Nucleus accumbens (tissue), 56 donors: Measurements from ENCODE around the gene BOD1L1.

Source experiments
- DNase-seq, 56 donors: peaks; one replicate each; lab custom pipeline; 2025; lab: John Stamatoyannopoulos, UW

The BOD1L1 gene

DNA sequence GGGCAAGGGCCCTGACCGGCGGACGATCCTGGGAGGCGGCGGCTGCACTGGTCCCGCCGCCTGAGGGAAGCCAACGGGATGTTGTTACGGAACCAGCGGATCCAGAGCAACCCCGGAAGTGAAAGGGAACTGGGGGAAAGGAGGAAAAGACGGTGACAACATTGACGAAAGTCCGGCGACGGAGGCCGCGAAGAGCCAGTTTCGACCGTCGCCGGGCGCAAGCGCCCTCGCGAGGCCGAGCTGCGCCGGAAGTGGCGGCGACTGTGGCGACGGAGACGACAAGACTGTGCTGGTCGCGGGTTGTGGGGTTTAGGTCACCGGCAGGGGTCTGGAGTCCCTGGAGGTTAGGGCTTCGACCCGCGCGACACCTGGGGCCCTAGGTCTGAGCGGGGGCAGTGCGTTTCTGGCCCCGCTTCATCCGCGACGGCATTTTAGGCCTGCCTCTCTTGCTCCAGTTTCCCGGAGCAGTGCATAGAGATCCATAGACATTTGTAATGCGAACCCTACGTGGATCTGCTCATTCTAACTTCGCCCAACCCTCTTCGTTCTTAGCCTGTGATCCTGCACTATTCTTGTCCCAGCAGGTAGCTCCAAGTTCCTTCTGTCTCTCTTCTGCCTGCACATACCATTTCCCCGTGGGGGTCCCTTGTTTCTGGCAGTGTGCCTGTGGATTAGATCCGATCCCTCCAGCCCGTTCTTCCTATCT, at the start of gene BOD1L1:
Gene BOD1L1, minus strand, starts transcription at position 120 of the 706 bp plus-strand sequence. CDS start 138 bp downstream, outside the sequence.
- DNase-seq, result peak; percentile 31 to 96 (median 88)

DNA sequence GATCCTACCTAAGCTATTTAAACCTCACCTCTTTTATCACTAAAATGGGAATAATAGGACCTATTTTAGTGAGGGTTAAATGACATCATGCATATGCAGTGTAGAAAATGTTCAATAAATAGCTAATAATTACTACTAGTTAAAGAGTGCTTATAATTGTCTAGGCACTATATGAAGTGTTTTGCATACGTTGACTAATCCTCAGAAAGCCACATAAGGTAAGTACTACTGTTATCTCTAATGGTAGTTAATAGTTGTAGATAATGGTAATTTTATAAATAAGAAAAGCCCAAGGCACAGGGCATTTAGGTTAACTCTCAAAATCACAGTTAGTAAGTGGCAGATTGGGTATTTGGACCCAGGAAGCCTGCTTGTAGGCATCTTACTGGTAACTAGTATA, 47.4 kb upstream of the BOD1L1 start:
- DNase-seq, result no peak

DNA sequence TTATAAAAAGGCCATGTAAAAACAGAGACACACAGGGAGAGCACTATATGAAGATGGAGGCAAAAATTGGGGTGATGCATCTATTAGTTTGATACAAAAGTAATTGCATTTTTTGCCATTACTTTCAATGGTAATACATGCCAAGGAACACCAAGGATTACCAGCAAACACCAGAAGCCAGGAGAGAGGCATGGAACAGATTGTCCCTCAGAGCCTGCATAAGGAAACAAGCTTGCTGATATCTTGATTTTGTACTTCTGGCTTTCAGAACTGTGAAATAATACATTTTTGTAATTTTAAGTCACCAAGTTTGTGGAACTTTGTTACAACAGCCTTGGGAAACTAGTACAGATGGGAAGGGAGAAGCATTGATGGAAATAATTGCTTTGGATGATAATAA, 45.6 kb upstream of the BOD1L1 start:
- DNase-seq, result no peak

DNA sequence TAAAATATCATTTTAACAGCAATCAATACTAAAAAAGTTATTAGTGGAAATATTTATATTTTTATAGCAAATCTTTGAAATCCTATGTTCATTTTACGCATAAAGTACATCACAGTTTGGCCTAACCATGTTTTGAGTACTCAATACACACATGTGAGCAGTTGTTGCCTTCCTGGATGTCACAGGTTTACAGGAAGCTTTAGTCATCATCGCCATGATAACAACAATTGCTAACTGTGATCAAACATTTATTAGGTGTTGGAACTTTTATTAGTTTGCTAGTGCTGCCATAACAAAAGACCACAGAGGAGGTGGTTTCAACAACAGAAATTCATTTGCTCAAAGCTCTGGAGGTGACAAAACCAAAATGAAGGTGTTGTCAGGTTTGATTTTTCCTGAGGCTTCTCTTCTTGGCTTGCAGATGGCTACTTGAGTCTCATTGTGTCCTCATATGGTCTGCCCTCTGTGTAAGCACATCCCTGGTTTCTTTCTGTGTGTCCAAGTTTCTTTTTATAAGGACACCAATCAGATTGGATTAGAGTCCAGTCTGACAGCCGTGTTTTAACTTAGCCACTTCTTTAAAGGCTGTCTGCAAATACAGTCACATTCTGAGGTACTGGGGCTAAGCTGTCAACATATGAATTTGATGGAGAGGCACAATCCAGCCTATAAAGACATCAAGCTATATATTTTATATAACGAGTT, 43.1 kb upstream of the BOD1L1 start:
- DNase-seq, result no peak

DNA sequence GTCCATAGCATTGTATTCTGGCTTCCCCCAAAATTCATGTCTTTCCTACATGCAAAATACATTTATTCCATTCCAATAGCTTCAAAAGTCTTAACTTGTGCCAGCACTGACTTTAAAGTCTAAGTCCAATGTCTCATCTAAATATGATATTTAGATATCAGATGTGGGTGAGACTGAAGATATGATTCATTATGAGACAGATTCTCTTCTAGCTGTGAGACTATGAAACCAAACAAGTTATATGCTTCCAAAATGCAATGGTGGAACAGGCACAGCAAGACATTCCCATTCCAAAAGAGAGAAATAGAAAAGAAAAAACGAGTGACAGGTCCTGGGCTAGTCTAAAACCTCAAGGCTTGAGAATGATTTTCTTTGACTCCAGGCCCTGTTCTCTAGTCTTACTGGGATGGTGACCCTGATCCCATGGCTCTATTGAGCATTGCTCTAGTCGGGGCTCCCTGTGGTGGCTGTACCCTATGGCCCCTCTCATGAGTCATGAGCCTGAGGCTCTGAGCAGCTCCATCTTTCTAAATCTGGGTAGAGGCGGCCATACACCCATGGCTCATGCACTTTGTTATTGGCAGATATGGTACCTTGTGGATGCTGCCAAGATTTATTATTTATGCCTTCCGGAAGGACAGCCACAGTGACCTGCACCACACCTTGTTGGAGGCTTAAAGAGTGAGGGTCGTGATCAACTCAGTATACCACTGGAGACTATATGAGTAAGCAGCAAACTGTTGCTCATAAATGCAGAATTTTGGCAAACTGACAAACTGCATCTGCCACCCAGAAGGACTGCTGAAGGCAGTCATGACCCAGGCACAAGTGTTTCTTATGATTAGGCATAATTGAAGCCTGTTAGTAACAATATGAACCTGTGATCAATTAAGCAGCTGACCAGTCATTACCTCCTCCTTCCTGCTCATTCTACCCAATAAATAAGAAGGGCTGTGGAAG, 38.5 kb upstream of the BOD1L1 start:
- DNase-seq, result no peak

DNA sequence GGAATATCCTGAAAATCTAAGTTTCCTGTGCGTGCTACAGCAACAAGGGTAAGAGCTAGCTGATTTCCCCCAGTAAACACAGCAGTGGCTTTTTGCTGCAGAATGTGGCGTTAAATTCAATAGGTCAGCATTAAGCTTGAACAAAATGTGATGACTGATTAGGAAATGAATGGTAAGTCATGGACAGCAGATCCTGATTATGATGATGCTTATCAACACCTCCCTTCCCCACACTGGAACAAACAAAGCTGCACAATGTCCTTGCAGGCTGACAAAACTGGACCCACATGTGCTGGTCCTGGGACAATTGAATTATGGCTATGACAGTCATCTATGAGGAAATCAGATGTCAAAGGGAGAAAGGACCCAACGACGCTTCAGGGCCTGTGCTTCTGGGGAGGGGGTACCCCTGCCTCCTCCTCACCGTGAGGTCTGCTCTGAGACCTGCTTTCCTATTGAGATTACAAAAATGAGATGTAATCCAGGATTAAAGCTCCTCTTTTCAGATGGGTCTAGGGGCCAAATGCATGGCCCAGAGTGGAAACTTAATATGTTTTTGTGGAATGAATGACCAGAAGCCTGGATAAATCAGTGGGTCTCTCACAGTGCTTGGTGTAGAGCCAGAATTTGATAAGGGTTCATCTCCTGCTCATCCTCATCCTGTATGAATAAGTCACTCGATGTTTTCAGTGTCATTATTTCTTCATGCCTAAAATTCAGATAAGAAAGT, 32.0 kb upstream of the BOD1L1 start:
- DNase-seq, result no peak

DNA sequence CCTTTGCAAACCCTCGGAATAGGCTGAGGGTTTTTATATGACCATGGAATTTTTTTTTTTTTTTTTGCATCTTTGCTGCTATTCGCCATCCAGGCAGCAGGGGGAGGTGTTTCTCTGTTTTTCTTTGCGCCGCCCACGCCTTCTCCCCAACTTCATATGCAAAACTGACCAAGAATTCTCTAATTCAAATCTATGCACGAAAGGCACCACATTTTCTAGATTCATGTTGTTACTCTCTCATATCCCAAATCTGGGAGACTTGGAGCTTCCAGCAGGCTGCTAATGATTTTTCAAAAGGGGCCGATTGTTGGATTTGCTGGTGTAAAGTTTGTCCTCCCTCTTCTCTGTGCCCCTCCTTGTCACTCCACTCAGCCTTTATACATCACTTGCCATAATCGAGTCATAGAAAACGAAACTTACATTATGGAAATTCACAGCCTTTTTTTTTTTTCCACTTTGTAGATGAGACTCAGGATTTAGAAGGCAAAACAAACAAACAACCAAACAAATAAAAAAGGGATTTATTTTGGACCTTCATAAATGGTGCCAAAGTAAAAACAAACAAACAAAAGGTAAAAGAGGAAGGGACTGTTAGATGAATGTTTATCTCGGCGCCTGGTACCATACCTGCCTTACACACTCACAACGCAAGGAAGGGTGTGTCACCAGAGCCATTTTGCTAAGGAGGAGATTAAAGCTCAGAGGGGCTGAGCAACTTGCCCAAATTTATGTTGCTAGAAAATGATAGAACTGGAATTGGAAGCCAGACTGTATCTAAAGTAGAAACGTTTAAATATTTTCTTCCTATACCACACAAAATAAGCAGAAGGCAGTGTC, 29.3 kb upstream of the BOD1L1 start:
- peak in 45 of 56 donors; percentile 2 to 82 (median 33) for DNase-seq

DNA sequence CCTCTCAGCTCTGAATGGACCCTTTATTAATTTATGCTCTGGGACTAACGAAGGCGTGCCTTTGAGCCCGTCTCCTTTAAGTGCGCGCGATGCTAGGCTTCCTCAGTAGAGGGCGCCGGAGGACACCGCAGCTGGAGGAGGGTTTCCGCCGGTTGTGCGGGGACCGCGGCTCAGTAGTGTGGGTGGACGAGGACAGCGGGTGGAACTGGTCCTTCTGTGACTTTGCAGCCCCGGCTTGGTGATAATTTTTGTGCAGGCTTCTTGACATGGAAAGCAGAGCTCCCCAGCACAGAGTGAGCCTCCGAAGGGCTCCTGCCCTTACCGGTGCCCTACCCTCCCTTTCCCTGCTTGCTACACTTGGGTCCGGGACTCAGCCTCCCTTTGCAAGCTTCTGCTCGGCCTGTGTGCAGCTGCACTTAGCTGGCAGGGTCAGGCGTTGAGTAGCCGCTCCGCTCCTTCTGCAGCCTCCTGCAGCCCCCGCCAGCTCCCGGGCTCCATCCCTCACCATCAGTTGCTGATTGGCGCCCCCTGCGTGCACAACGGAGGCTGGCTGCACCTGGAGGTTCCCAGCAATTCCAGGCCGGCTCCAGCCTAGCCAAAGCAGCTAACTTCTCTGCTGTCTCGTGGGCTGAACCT, 26.8 kb upstream of the BOD1L1 start:
- peak in 55 of 56 donors; percentile 16 to 93 (median 74) for DNase-seq

DNA sequence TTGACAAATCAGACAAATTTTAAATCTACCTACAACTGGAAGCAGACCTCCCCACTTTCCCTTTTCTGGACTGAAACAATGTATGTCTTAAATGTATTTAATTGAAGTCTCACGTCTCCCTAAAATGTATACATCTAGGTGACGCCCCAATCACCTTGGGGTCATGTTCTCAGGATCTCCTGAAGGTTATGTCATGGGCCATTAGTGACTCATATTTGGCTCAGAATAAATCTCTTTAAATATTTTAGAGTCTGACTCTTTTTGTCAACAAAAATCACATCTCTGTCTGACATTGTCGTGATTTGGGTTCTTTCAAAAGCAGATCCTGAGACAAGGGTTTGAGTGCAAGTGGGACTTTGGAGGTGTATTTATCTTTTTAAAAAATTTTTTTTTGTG, 26.2 kb upstream of the BOD1L1 start:
- no peak for DNase-seq

DNA sequence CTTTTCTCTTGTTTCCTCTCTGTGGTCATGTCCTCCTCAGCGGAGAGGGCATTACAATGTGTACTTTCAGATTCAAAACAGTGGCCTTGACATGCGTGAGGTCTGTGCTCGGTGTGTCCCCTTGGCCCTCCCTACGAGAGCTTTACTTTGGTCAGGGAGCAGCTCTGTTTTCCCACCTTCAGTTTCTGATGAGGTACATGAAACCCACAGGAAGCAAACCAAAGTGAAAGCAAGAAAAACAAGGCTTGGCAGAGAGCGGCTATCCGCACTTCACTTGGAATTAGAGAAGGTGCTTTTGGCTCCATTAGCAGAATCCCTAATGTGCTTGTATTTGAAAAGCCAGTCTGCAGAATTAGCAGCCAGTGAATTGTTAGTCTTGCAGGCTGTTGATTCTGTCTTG, 19.5 kb upstream of the BOD1L1 start:
- DNase-seq, result no peak

DNA sequence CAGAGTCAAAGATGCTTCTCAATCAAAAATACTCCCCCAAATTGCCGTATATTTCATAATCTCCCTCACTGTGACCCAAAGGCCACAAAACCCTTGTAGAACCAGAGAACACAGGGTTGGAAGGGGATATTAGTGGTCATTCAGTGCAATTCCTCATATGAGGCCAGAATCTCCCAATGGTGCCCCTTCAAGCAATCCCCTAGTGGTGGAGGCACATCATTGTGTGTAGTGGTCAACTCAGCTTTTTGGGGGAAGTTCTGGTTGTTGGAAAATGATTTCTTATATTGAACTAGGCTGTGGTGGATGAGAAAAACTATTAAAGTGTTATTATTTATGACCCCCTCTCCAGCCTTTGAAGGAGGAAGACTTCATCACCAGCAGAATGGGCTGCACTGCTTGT, 17.6 kb upstream of the BOD1L1 start:
- no peak for DNase-seq

DNA sequence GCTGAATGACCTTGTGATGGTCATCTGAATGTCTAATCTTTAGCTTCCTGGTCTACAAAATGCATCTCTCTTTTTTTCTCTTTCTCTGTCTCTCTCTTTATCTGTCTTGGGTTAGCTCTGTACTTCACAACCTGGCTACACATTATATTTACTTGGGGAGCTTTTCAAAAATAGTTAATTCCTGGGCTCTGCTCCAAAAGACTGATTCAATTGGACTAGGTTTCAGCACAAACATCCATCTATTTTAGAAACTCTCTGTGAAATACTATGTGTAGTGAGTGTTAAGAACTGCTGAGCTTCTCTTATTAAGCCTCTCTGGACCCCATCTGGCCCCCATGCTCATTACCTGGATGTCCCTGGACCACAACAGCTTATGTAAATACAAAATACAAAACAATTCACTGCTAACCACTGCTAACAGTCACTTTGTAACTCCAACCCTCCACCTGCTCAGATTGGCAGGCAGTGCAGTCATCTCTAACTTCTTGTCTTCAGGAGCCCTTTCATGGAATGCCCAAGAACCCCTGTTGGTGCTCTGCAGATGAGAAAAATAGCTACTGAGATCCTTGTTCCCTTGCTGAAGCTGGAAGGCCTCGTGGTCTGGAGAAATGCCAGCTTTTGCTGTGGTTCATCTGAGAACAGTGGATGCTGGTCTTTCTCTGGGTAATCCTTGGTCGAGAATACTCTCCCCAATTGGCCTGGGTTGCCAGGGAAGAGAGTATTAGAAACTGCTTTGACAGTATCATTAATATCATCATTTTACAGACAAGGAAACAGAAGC, 14.8 kb upstream of the BOD1L1 start:
- DNase-seq, result peak in 22 of 56 donors; percentile 1 to 52 (median 12)

DNA sequence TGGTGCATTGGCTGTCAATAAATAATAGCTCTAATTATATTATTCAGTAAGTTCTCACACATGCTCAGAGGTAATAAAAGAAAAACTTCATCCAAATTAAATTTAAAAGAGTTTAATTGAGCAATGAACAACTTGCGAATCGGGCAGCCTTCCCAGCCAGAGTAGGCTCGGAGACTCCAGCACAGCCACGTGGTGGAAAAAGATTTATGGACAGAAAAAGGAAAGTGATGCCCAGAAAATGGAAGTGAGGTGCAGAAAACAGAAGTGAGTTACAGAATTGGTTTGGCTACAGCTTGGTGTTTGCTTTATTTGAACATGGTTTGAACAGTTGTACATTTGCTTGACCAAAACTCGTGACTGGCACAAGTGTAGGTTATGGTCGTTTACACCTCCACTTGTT, 13.6 kb upstream of the BOD1L1 start:
- DNase-seq, result peak in 20 of 56 donors; percentile 0 to 67 (median 12)

DNA sequence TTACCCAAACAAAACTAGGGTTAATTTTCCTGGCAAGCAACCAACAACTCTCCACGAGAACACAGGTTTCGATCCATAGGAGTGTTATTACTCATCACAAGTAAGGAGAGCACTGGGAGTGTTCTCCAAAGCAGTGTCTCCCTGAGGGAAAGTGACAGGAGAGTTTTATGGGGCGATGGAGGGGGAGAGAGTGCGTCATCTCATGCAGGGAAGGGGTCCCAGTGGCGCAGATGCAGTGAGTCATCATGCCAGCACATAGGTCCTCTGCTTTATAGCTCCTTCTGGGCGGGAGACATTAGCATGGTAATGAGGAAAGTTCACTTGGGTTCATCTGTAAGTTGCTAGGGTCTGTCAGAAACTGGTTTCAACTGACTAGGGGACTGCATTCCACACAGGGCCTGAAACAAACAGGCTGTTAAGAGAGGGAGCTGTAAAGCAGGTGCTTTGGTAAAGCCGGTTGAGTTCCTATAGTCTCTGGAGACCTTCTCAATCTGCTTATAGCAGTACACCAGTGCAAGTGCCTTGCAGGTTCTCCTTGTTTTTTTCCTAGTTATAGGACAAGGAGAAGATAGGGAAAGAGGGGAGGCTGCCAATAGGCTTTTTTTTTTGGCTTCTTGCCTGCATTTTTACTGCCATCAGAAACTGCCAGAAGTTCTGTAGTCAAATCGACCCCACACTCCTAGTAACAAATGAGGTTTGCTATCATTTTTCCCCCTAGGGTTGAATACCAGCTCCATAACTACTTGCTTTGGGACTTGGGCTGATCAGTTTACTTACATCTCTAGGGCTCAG, 12.8 kb upstream of the BOD1L1 start:
- DNase-seq, result no peak

DNA sequence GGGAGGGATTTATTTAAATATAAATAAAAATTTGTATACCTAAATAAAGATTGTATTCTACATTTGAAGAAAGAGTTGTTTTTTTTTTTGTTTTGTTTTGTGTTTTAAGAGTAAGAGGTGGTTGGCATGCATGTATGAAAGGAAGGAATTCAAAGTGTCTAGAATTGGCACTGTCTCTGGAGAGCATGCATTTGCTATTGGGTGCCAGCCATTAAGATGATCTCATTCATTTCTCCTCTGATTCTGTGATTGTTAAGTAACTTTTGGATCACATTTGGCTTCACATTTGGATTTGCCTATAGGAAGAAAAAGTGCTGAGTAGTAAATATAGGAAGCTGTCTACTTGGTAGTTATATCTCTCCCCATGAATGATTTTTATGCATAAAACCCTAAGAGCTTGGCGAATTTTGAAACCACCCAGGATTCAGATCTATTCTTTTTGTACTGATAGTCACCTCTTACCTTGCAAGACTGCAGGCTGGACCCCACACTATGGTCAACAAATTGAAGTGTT, 7.8 kb upstream of the BOD1L1 start:
- DNase-seq, result no peak

DNA sequence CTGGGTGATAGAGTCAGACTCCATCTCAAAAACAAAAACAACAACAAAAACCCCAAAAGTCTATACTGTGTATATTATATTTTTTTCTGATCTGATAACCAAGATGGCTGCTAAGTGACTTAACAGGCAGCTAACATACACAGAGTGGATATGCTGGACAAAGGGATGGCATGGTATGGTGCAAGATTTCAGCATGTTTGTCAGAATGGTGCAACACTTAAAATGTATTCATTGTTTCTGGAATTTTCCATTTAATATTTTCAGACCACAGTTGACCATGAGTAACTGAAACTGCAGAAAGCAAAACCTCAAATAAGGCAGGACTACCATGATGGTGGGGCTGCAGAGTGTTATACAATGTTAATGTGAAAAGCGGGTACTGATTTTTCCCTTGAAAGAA, 6.1 kb upstream of the BOD1L1 start:
- no peak for DNase-seq

DNA sequence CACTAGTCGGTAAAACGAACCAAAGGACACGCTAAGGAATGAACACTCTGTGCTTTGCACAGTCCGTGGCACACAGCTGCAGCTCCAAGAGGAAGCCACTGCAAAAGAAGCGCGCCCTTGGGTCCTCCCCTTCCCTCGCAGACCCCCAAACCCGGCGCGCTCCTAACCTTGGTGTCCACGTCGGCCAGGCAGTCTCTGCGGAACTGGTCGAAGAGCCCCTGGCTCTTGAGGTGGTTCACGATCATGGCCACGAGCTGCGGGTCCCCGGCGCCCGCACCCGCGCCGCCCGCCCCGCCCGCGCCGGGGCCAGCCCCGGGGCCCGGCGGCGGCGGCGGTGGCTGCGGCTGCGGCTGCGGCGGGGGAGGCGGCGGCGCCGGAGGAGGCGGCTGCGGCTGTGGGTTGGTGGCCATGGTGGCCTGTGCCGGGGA, 333 bp downstream of the BOD1L1 start:
- peak in 10 of 56 donors; percentile 4 to 42 (median 32) for DNase-seq
